MCF 10A (cell line): Measurements from ENCODE around the gene RBFOX2. TPM values are rescaled to one million over a fixed set of nuclear protein-coding genes. Genes with fewer than 3 reads are reported as not detected.

ENCODE experiments used
- BruUV-seq: library from RNA; stranded (reverse); fragments of 400-500 nt; replicated peaks from 2 replicates; lab custom pipeline; 2021; lab: Mats Ljungman, UMichigan
- CTCF ChIA-PET: fragments of 300-600 bp; sonication (Branson Sonifier 250); formaldehyde crosslinking; extraction: SDS; loops from one replicate; lab custom pipeline; 2021; ENCODE audit warnings: antibody characterized with exemption, inconsistent platforms; lab: Yijun Ruan, JAX
- POLR2A ChIA-PET: fragments of 300-600, 350-650 bp; sonication (Branson Sonifier 250); formaldehyde crosslinking; extraction: SDS; loops from one replicate; lab custom pipeline; 2020; ENCODE audit warnings: antibody characterized with exemption, inconsistent platforms; lab: Yijun Ruan, JAX
- DNase-seq: peaks from one replicate; pipeline ENCODE4 v3.0.0-alpha.2; 2018; ENCODE audit not compliant: unreplicated experiment
- H3K27ac Mint-ChIP-seq: one replicate; pipeline ENCODE4 v1.8.0; 2022; ENCODE audit warnings: mild to moderate bottlenecking, low read depth, mixed read lengths; ENCODE audit not compliant: unreplicated experiment
- H3K27me3 Mint-ChIP-seq: one replicate; pipeline ENCODE4 v1.8.0; 2022; ENCODE audit warnings: mixed read lengths; ENCODE audit not compliant: insufficient read depth, unreplicated experiment
- H3K36me3 Mint-ChIP-seq: one replicate; pipeline ENCODE4 v1.8.0; 2022; ENCODE audit warnings: mild to moderate bottlenecking, moderate library complexity, mixed read lengths; ENCODE audit not compliant: insufficient read depth, unreplicated experiment
- H3K4me1 Mint-ChIP-seq: one replicate; pipeline ENCODE4 v1.8.0; 2022; ENCODE audit warnings: mixed read lengths; ENCODE audit not compliant: insufficient read depth, unreplicated experiment
- H3K4me3 Mint-ChIP-seq: one replicate; pipeline ENCODE4 v1.8.0; 2022; ENCODE audit warnings: mild to moderate bottlenecking, moderate library complexity, mixed read lengths; ENCODE audit not compliant: unreplicated experiment
- H3K9me3 Mint-ChIP-seq: one replicate; pipeline ENCODE4 v1.8.0; 2022; ENCODE audit warnings: mixed read lengths; ENCODE audit not compliant: unreplicated experiment
- CTCF ChIP-seq: fragments of 200-600 bp; IDR thresholded peaks from one replicate; pipeline ENCODE4 v1.8.0; 2022; ENCODE audit warnings: antibody characterized with exemption, mild to moderate bottlenecking; ENCODE audit not compliant: unreplicated experiment
- intact Hi-C: fragments of 100-400 bp; cut with micrococcal nuclease; formaldehyde crosslinking; loops from 2 replicates; pipeline ENCODE4 v1.14.1; 2022
- total RNA-seq: library from RNA; stranded (reverse); gene quantifications from 2 replicates; pipeline ENCODE4 v1.2.3, GENCODE V29; 2022

The RBFOX2 gene
- total RNA-seq, 1 experiment from 2014 or later, result 89.4 TPM

DNA sequence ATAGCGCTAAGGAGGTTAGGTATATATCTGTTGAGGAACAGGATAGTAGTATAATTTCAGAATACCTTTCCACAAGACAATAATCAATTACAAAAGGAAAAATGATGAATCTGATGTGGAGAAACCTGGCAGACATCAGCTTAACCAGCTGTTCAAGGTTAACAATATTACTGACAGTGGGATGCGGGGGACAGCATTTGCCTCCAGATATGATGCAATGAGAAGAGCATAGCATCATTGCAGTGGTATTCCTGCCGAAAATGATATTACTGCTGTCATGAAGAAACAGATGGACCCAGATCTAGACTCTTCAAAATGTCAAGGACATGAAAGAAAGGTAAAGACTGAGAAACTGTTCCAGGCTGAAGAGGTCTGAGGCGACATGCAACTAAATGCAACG, 49.7 kb downstream of the RBFOX2 start:
- Mint-ChIP-seq H3K36me3 (no peaks in the 10 kb centered on the region), H3K9me3 (no peaks in the 10 kb centered on the region), H3K4me1 (no peaks in the 10 kb centered on the region), H3K27ac (no peak overlapping the region), H3K4me3 (no peak overlapping the region), H3K27me3 (no peaks in the 10 kb centered on the region)
- DNase-seq, result no peak
- no TSS peak for BruUV-seq
- intact Hi-C loops, result no loop called here
- ChIA-PET POLR2A (no interaction called here), CTCF (interaction anchor here (0.6 to 0.9 kb wide), 2 partner anchors 48 to 138 kb away, joined by 3 read pairs; no protein-coding TSS in a partner anchor)
- no peak for TF ChIP-seq CTCF

GRCh38 chr22:35978201-35978600, 50.4 kb downstream of the RBFOX2 start:
- Mint-ChIP-seq H3K27me3 (no peaks in the 10 kb centered on the region), H3K4me3 (no peak overlapping the region), H3K4me1 (peaks cover under 1% of the 10 kb centered on the region), H3K27ac (no peak overlapping the region), H3K36me3 (no peaks in the 10 kb centered on the region), H3K9me3 (no peaks in the 10 kb centered on the region)
- intact Hi-C loops, result no loop called here
- no TSS peak for BruUV-seq
- TF ChIP-seq CTCF, result no peak
- ChIA-PET POLR2A (no interaction called here), CTCF (interaction anchor here (0.9 kb wide), 1 partner anchor 47 kb away, joined by 3 read pairs; no protein-coding TSS in a partner anchor)
- no peak for DNase-seq

DNA sequence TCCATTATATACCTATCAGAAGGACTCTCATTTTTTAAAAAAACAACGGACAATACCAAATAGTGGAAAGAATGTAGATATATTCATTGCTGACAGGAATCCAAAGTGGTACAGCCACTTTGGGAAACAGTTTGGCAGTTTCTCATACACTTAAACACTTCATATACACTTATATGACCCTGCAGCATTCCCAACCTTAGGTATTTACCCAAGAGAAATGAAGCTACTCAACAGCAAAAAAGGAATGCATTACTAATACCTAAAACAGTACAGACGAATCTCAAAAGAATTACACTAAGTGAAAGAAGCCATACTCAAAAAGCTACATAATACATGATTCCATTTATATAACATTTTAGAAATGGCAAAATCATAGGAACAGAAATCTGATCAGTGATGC, 51.5 kb downstream of the RBFOX2 start:
- no peak overlapping the region for H3K27ac Mint-ChIP-seq
- no TSS peak for BruUV-seq
- H3K27me3 Mint-ChIP-seq, result no peaks in the 10 kb centered on the region
- peaks cover 9% of the 10 kb centered on the region for H3K4me1 Mint-ChIP-seq
- no peaks in the 10 kb centered on the region for H3K9me3 Mint-ChIP-seq
- ChIA-PET CTCF (no interaction called here), POLR2A (no interaction called here)
- H3K4me3 Mint-ChIP-seq, result no peak overlapping the region
- intact Hi-C loops, result no loop called here
- DNase-seq, result no peak
- no peaks in the 10 kb centered on the region for H3K36me3 Mint-ChIP-seq
- TF ChIP-seq CTCF, result no peak

DNA sequence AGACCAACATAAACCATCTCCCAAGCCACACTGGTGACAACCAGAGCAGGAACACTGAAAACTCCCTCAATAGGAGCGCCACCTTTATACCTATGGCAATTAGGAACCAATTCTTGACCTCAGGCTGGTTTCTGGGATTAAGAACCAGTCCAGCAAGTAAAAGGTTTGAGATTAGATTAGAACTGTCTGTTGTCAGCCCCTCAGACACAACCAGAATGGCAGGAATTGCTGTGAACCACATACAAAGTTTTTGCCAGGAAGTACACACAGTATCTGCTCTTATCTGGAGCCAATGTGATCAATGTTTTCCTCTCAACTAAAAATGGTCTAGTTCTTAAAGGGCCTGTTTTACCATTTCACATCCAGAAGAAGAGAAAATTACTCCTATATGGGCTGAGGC, 55.2 kb downstream of the RBFOX2 start:
- no peak overlapping the region for H3K27ac Mint-ChIP-seq
- ChIA-PET POLR2A (no interaction called here), CTCF (interaction anchor here (1.6 kb wide), 1 partner anchor 92 kb away, joined by 4 read pairs; no protein-coding TSS in a partner anchor)
- no peaks in the 10 kb centered on the region for H3K27me3 Mint-ChIP-seq
- H3K36me3 Mint-ChIP-seq, result peaks cover 6% of the 10 kb centered on the region
- DNase-seq, result no peak
- intact Hi-C loops, result no loop called here
- no peak for TF ChIP-seq CTCF
- H3K4me1 Mint-ChIP-seq, result peaks cover 15% of the 10 kb centered on the region
- H3K9me3 Mint-ChIP-seq, result no peaks in the 10 kb centered on the region
- no TSS peak for BruUV-seq
- H3K4me3 Mint-ChIP-seq, result no peak overlapping the region
